NOMO-1 (cell line): ENCODE data around the gene SEPTIN7.
"Not testable (repeated sequence)": the region's sequence is repeated elsewhere in the genome, so short reads cannot be mapped to it uniquely, and the experiment has no call there.

ENCODE experiments used
- DNase-seq, 2 experiments: peaks; one replicate each; lab custom pipeline; 2025; ENCODE audit not compliant: unreplicated experiment in 2 of 2; lab: John Stamatoyannopoulos, UW

SEPTIN7 gene

GRCh38 chr7:35800718-35801391 lies at the start of gene SEPTIN7:
Gene SEPTIN7, plus strand, starts transcription at chr7:35801057. Its CDS starts 153 bp downstream, at chr7:35801210.
- DNase-seq: peak; percentile 95 to 97

- no peak for DNase-seq
Observed at GRCh38 chr7:35752742-35753141, 48.1 kb upstream of the SEPTIN7 start.

- DNase-seq: no peak
Observed at GRCh38 chr7:35753761-35754603, 46.9 kb upstream of the SEPTIN7 start.

GRCh38 chr7:35754741-35755140 lies 46.1 kb upstream of the SEPTIN7 start:
- DNase-seq: no peak

- no peak for DNase-seq
Observed at GRCh38 chr7:35755711-35756110, 45.1 kb upstream of the SEPTIN7 start.

- DNase-seq: not testable (repeated sequence)
Observed at GRCh38 chr7:35756453-35756852, 44.4 kb upstream of the SEPTIN7 start.

GRCh38 chr7:35757574-35757973 lies 43.3 kb upstream of the SEPTIN7 start:
- no peak for DNase-seq

GRCh38 chr7:35758421-35758820 lies 42.4 kb upstream of the SEPTIN7 start:
- no peak for DNase-seq

GRCh38 chr7:35760143-35760745 lies 40.6 kb upstream of the SEPTIN7 start:
- no peak for DNase-seq

- DNase-seq: no peak
Observed at GRCh38 chr7:35761871-35762677, 38.8 kb upstream of the SEPTIN7 start.

- no peak for DNase-seq
Observed at GRCh38 chr7:35762781-35763180, 38.1 kb upstream of the SEPTIN7 start.

GRCh38 chr7:35768346-35768745 lies 32.5 kb upstream of the SEPTIN7 start:
- DNase-seq: no peak

GRCh38 chr7:35771776-35772175 lies 29.1 kb upstream of the SEPTIN7 start:
- DNase-seq: no peak

GRCh38 chr7:35773994-35774393 lies 26.9 kb upstream of the SEPTIN7 start:
- no peak for DNase-seq

GRCh38 chr7:35776686-35777085 lies 24.2 kb upstream of the SEPTIN7 start:
- DNase-seq: no peak

GRCh38 chr7:35777121-35777520 lies 23.7 kb upstream of the SEPTIN7 start:
- no peak for DNase-seq

GRCh38 chr7:35780070-35780469 lies 20.8 kb upstream of the SEPTIN7 start:
- DNase-seq: no peak

GRCh38 chr7:35781200-35781701 lies 19.6 kb upstream of the SEPTIN7 start:
- DNase-seq: no peak

GRCh38 chr7:35781767-35782515 lies 18.9 kb upstream of the SEPTIN7 start:
- no peak for DNase-seq

GRCh38 chr7:35784332-35784731 lies 16.5 kb upstream of the SEPTIN7 start:
- no peak for DNase-seq
